Measurements from ENCODE around the gene EPO.

- TF ChIP-seq CTCF (conservative IDR thresholded peaks at IDR 0.05) (no peak), ZFX (IDR thresholded peaks at IDR 0.05) (no peak)
Observed at GRCh38 chr7:100680576-100681271, 39.5 kb upstream of the EPO start.
